WI38 (cell line): Measurements from ENCODE around the gene POLD4.

Experiments
- H3K4me3 ChIP-seq: 2 replicates; pipeline ENCODE4 v1.5.1; 2011; ENCODE audit warnings: low read depth, mild to moderate bottlenecking, control low read depth, low read length
- CTCF ChIP-seq: IDR thresholded peaks from 2 replicates; pipeline ENCODE4 v1.5.1; 2012; ENCODE audit warnings: low read depth, mild to moderate bottlenecking, control low read depth, low read length

Gene POLD4

GRCh38 chr11:67351275-67352005 lies 1.9 kb downstream of the POLD4 start:
- no peak overlapping the region for H3K4me3 ChIP-seq
- TF ChIP-seq CTCF, result peak; percentile 88

GRCh38 chr11:67349928-67350465 lies 3.3 kb downstream of the POLD4 start:
- no peak for TF ChIP-seq CTCF
- no peak overlapping the region for H3K4me3 ChIP-seq

- no peak for TF ChIP-seq CTCF
- no peak overlapping the region for H3K4me3 ChIP-seq
These were observed 3.9 kb downstream of the POLD4 start for GRCh38 chr11:67349457-67349856.

GRCh38 chr11:67349036-67349435 lies 4.3 kb downstream of the POLD4 start:
- TF ChIP-seq CTCF, result no peak
- H3K4me3 ChIP-seq, result no peak overlapping the region

GRCh38 chr11:67347964-67348749 lies 5.2 kb downstream of the POLD4 start:
- TF ChIP-seq CTCF, result no peak

GRCh38 chr11:67345920-67346819 lies 7.2 kb downstream of the POLD4 start:
- H3K4me3 ChIP-seq, result no peak overlapping the region
- peak; percentile 76 for TF ChIP-seq CTCF

More at GRCh38 chr11:67347964-67348749, 5.2 kb downstream of the POLD4 start:
- H3K4me3 ChIP-seq, result no peak overlapping the region
